Right atrium auricular region (tissue), 2 donors: ENCODE results near the gene DZIP1L. TPM values are rescaled to one million over a fixed set of nuclear protein-coding genes. Genes with fewer than 3 reads are reported as not detected.

Experiments
- DNase-seq: peaks from one replicate; pipeline ENCODE4 v3.0.0-alpha.2; 2019; ENCODE audit warnings: low spot score
- H3K27ac ChIP-seq, 2 donors: fragments of 200-600 bp; sonication (generic); 1 replicate in 1 of 2; 2 replicates in 1 of 2; pipeline ENCODE4 v1.5.1; 2016 to 2019
- H3K27me3 ChIP-seq, 2 donors: fragments of 200-600 bp; sonication (generic); one replicate each; pipeline versions ENCODE4 v1.5.1 to v1.6.0; 2017 to 2019
- H3K36me3 ChIP-seq: fragments of 200-600 bp; sonication (generic); one replicate; pipeline ENCODE4 v1.5.1; 2016
- H3K4me1 ChIP-seq, 2 donors: fragments of 200-600 bp; sonication (generic); one replicate each; pipeline versions ENCODE4 v1.5.1 to v1.6.0; 2017 to 2019
- H3K4me3 ChIP-seq, 2 donors: fragments of 200-600 bp; sonication (generic); 1 replicate in 1 of 2; 2 replicates in 1 of 2; pipeline ENCODE4 v1.5.1; 2017 to 2019; ENCODE audit warnings: mild to moderate bottlenecking in 1 of 2, moderate library complexity in 1 of 2
- H3K9me3 ChIP-seq, 2 donors: fragments of 200-600 bp; sonication (generic); one replicate each; pipeline ENCODE4 v1.5.1; 2019
- CTCF ChIP-seq, 2 donors: fragments of 200-600 bp; sonication (generic); IDR thresholded peaks; one replicate each; pipeline ENCODE4 v1.5.1; 2019; ENCODE audit warnings: antibody characterized with exemption in 2 of 2
- total RNA-seq, 2 donors: library from RNA; depleted of rRNA; stranded (reverse); fragments of >200 nt; gene quantifications; one replicate each; pipeline ENCODE4 v1.1.0, GENCODE V29; 2016

Gene DZIP1L
- total RNA-seq, 2 donors from 2014 or later = 4.0 to 4.6 TPM

GRCh38 chr3:138063416-138063815 lies 52.0 kb downstream of the DZIP1L start:
- no peaks in the 10 kb centered on the region for H3K4me1 ChIP-seq
- no peak for TF ChIP-seq CTCF (IDR thresholded peaks at IDR 0.05)
- H3K27me3 ChIP-seq = no peaks in the 10 kb centered on the region
- H3K9me3 ChIP-seq = no peaks in the 10 kb centered on the region
- H3K27ac ChIP-seq = no peak overlapping the region
- H3K36me3 ChIP-seq = peaks cover 55% of the 10 kb centered on the region
- H3K4me3 ChIP-seq = no peak overlapping the region
- no peak for DNase-seq

GRCh38 chr3:138062626-138063025 lies 52.8 kb downstream of the DZIP1L start:
- H3K4me3 ChIP-seq = no peak overlapping the region
- no peak overlapping the region for H3K27ac ChIP-seq

GRCh38 chr3:138062037-138062436 lies 53.4 kb downstream of the DZIP1L start:
- no peaks in the 10 kb centered on the region for H3K9me3 ChIP-seq
- H3K36me3 ChIP-seq = peaks cover 44% of the 10 kb centered on the region
- H3K4me3 ChIP-seq = no peak overlapping the region

More at GRCh38 chr3:138062626-138063025, 52.8 kb downstream of the DZIP1L start:
- Histone ChIP-seq H3K36me3 (peaks cover 50% of the 10 kb centered on the region), H3K9me3 (no peaks in the 10 kb centered on the region), H3K27me3 (no peaks in the 10 kb centered on the region), H3K4me1 (no peaks in the 10 kb centered on the region)
- no peak for DNase-seq
- no peak for TF ChIP-seq CTCF (IDR thresholded peaks at IDR 0.05)

GRCh38 chr3:138060792-138061191 lies 54.6 kb downstream of the DZIP1L start:
- Histone ChIP-seq H3K4me1 (no peaks in the 10 kb centered on the region), H3K27me3 (no peaks in the 10 kb centered on the region), H3K36me3 (peaks cover 34% of the 10 kb centered on the region), H3K4me3 (no peak overlapping the region), H3K9me3 (no peaks in the 10 kb centered on the region), H3K27ac (no peak overlapping the region)
- DNase-seq = no peak
- TF ChIP-seq CTCF (IDR thresholded peaks at IDR 0.05) = no peak

More at GRCh38 chr3:138062037-138062436, 53.4 kb downstream of the DZIP1L start:
- no peaks in the 10 kb centered on the region for H3K27me3 ChIP-seq
- no peak for TF ChIP-seq CTCF (IDR thresholded peaks at IDR 0.05)
- no peak for DNase-seq
- H3K27ac ChIP-seq = no peak overlapping the region
- H3K4me1 ChIP-seq = no peaks in the 10 kb centered on the region

GRCh38 chr3:138059261-138059660 lies 56.1 kb downstream of the DZIP1L start:
- Histone ChIP-seq H3K27me3 (no peaks in the 10 kb centered on the region), H3K36me3 (peaks cover 23% of the 10 kb centered on the region), H3K4me3 (no peak overlapping the region), H3K27ac (peak overlapping the region in 1 of 2 donors; percentile 27), H3K9me3 (no peaks in the 10 kb centered on the region), H3K4me1 (no peaks in the 10 kb centered on the region)
- DNase-seq = no peak
- no peak for TF ChIP-seq CTCF (IDR thresholded peaks at IDR 0.05)

- Histone ChIP-seq H3K9me3 (no peaks in the 10 kb centered on the region), H3K4me3 (no peak overlapping the region), H3K4me1 (no peaks in the 10 kb centered on the region), H3K36me3 (peaks cover 5% of the 10 kb centered on the region), H3K27ac (no peak overlapping the region), H3K27me3 (no peaks in the 10 kb centered on the region)
- DNase-seq = no peak
- no peak for TF ChIP-seq CTCF (IDR thresholded peaks at IDR 0.05)
Observed at GRCh38 chr3:138057384-138057783, 58.0 kb downstream of the DZIP1L start.
